IMR-90 (cell line): ENCODE measurements around the gene DAB2. TPM values are rescaled to one million over a fixed set of nuclear protein-coding genes. Genes with fewer than 3 reads are reported as not detected.

Experiments used
- ATAC-seq: fragments of 200-7000 bp; cut with Tn5 transposase; 2 replicates; pipeline ENCODE4 v1.9.1; 2020; ENCODE audit warnings: low read depth, mild to moderate bottlenecking, moderate library complexity
- BruUV-seq: library from RNA; stranded (reverse); fragments of 400-500 nt; replicated peaks from 2 replicates; lab custom pipeline; 2021; lab: Mats Ljungman, UMichigan
- CTCF ChIA-PET: fragments of 300-600 bp; formaldehyde crosslinking; extraction: SDS; loops from one replicate; lab custom pipeline; 2021; ENCODE audit warnings: antibody characterized with exemption; lab: Yijun Ruan, JAX
- POLR2A ChIA-PET: fragments of 300-600 bp; sonication (Branson Sonifier 250); formaldehyde crosslinking; loops from one replicate; lab custom pipeline; 2022; ENCODE audit warnings: antibody characterized with exemption; ENCODE audit not compliant: unreplicated experiment; lab: Charles Lee
- DNase-seq: peaks from one replicate; pipeline ENCODE4 v3.0.0; 2013
- H2AFZ ChIP-seq: replicated peaks from 2 replicates; pipeline ENCODE3; 2013; ENCODE audit warnings: low read length, mild to moderate bottlenecking; ENCODE audit not compliant: poor library complexity
- H2AK5ac ChIP-seq: 2 replicates; pipeline ENCODE4 v1.6.1; 2013; ENCODE audit warnings: low read depth, low read length, inconsistent platforms
- H2AK9ac ChIP-seq: replicated peaks from 2 replicates; pipeline ENCODE3; 2013; ENCODE audit warnings: mild to moderate bottlenecking, low read depth, low read length, moderate library complexity; ENCODE audit not compliant: poor library complexity
- H2BK120ac ChIP-seq: 2 replicates; pipeline ENCODE4 v1.6.1; 2013; ENCODE audit warnings: low read depth, low read length, inconsistent platforms
- H2BK15ac ChIP-seq: 3 replicates; pipeline ENCODE4 v1.6.1; 2013; ENCODE audit warnings: low read depth, low read length, inconsistent platforms
- H2BK20ac ChIP-seq: 2 replicates; pipeline ENCODE4 v1.6.1; 2013; ENCODE audit warnings: low read depth, mild to moderate bottlenecking, inconsistent platforms, low read length, moderate library complexity
- H2BK5ac ChIP-seq: 2 replicates; pipeline ENCODE4 v1.6.1; 2013; ENCODE audit warnings: mild to moderate bottlenecking, low read depth, low read length, inconsistent platforms; ENCODE audit not compliant: poor library complexity, severe bottlenecking
- H3K14ac ChIP-seq: replicated peaks from 2 replicates; pipeline ENCODE4 v1.6.1; 2013; ENCODE audit warnings: low read depth, low read length, inconsistent platforms
- H3K18ac ChIP-seq: 2 replicates; pipeline ENCODE4 v1.6.1; 2013; ENCODE audit warnings: low read depth, low read length, control low read depth
- H3K23ac ChIP-seq: 2 replicates; pipeline ENCODE4 v1.6.1; 2013; ENCODE audit warnings: low read depth, low read length, inconsistent platforms
- H3K27ac ChIP-seq: 2 replicates; pipeline ENCODE4 v1.5.1; 2013; ENCODE audit warnings: mild to moderate bottlenecking, control low read depth, low read length; ENCODE audit not compliant: insufficient read depth
- H3K27me3 ChIP-seq: 2 replicates; pipeline ENCODE4 v1.6.1; 2013; ENCODE audit warnings: low read length; ENCODE audit not compliant: control insufficient read depth, insufficient read depth
- H3K36me3 ChIP-seq: 2 replicates; pipeline ENCODE4 v1.6.1; 2013; ENCODE audit warnings: low read length, mixed read lengths; ENCODE audit not compliant: control insufficient read depth, insufficient read depth
- H3K4ac ChIP-seq: 2 replicates; pipeline ENCODE4 v1.6.1; 2013; ENCODE audit warnings: low read depth, low read length, inconsistent platforms
- H3K4me1 ChIP-seq: 2 replicates; pipeline ENCODE4 v1.6.1; 2013; ENCODE audit warnings: low read length, mixed read lengths; ENCODE audit not compliant: control insufficient read depth, insufficient read depth
- H3K4me2 ChIP-seq: 2 replicates; pipeline ENCODE4 v1.6.1; 2013; ENCODE audit warnings: low read depth, mild to moderate bottlenecking, control low read depth, low read length, moderate library complexity
- H3K4me3 ChIP-seq: 2 replicates; pipeline ENCODE4 v1.5.1; 2013; ENCODE audit warnings: low read depth, mild to moderate bottlenecking, control low read depth, low read length, moderate library complexity; ENCODE audit not compliant: insufficient read depth
- H3K56ac ChIP-seq: 2 replicates; pipeline ENCODE4 v1.6.1; 2013; ENCODE audit warnings: low read length, inconsistent platforms; ENCODE audit not compliant: insufficient read depth; ENCODE audit errors: extremely low read depth
- H3K79me1 ChIP-seq, 2 experiments: 2 replicates each; pipeline ENCODE4 v1.6.1; 2013; ENCODE audit warnings: low read length in 2 of 2, inconsistent platforms in 1 of 2, low read depth in 1 of 2
- H3K9ac ChIP-seq: 2 replicates; pipeline ENCODE4 v1.6.1; 2013; ENCODE audit warnings: low read depth, low read length, control low read depth
- H3K9me1 ChIP-seq: 2 replicates; pipeline ENCODE4 v1.6.1; 2013; ENCODE audit warnings: low read length, inconsistent platforms; ENCODE audit not compliant: insufficient read depth
- H3K9me3 ChIP-seq: 2 replicates; pipeline ENCODE4 v1.6.1; 2013; ENCODE audit warnings: low read length; ENCODE audit not compliant: control insufficient read depth, insufficient read depth
- H4K20me1 ChIP-seq: 2 replicates; pipeline ENCODE4 v1.6.1; 2013; ENCODE audit warnings: low read length, inconsistent platforms; ENCODE audit not compliant: insufficient read depth
- H4K5ac ChIP-seq: 2 replicates; pipeline ENCODE4 v1.6.1; 2013; ENCODE audit warnings: mild to moderate bottlenecking, low read depth, low read length, control low read depth
- H4K8ac ChIP-seq, 2 experiments: 2 replicates each; pipeline ENCODE4 v1.6.1; 2013; ENCODE audit warnings: low read depth in 2 of 2, low read length in 2 of 2, control low read depth in 1 of 2, inconsistent platforms in 1 of 2
- H4K91ac ChIP-seq: 2 replicates; pipeline ENCODE4 v1.6.1; 2013; ENCODE audit warnings: low read depth, low read length, inconsistent platforms; ENCODE audit not compliant: insufficient read depth
- BHLHE40 ChIP-seq: fragments of 150-350 bp; IDR thresholded peaks from 2 replicates; pipeline ENCODE4 v1.6.1; 2016; ENCODE audit warnings: mild to moderate bottlenecking, low read depth, low read length
- CEBPB ChIP-seq: IDR thresholded peaks from 2 replicates; pipeline ENCODE4 v1.6.1; 2012; ENCODE audit warnings: low read depth, low read length, improper control_type of control experiment
- CHD1 ChIP-seq: IDR thresholded peaks from 2 replicates; pipeline ENCODE4 v1.6.1; 2012; ENCODE audit warnings: low read depth, low read length, improper control_type of control experiment
- FOS ChIP-seq: fragments of 150-350 bp; IDR thresholded peaks from 2 replicates; pipeline ENCODE4 v1.6.1; 2016; ENCODE audit warnings: low read depth, low read length
- MAFK ChIP-seq: IDR thresholded peaks from 2 replicates; pipeline ENCODE4 v1.6.1; 2012; ENCODE audit warnings: low read depth, low read length, improper control_type of control experiment
- NFE2L2 ChIP-seq: fragments of 150-350 bp; IDR thresholded peaks from 2 replicates; pipeline ENCODE4 v1.6.1; 2016; ENCODE audit warnings: low read depth, mild to moderate bottlenecking, low read length
- POLR2A ChIP-seq: IDR thresholded peaks from 2 replicates; pipeline ENCODE4 v1.6.1; 2012; ENCODE audit warnings: mild to moderate bottlenecking, low read depth, low read length
- RCOR1 ChIP-seq: IDR thresholded peaks from 2 replicates; pipeline ENCODE4 v1.6.1; 2012; ENCODE audit warnings: mild to moderate bottlenecking, low read length, improper control_type of control experiment; ENCODE audit not compliant: insufficient replicate concordance
- RFX5 ChIP-seq: IDR thresholded peaks from 2 replicates; pipeline ENCODE4 v1.8.0; 2012; ENCODE audit warnings: low read depth, mild to moderate bottlenecking, low read length, moderate library complexity
- WGBS, 2 experiments: methylation state at CpG; one replicate each; pipeline versions ENCODE4 v1.1.5 to v1.1.7; 2013; ENCODE audit warnings: missing lambda C conversion rate in 2 of 2; ENCODE audit not compliant: insufficient read length in 1 of 2; ENCODE audit errors: extremely low coverage in 2 of 2; 5-methylcytosine and 5-hydroxymethylcytosine counted together
- dilution Hi-C: fragments of 300-500 bp; cut with HindIII; formaldehyde crosslinking; loops from one replicate; pipeline ENCODE4 v1.14.3; 2018; ENCODE audit warnings: low sequenced_read_pairs; ENCODE audit not compliant: unreplicated experiment
- in situ Hi-C: fragments of 300-500 bp; cut with MboI; formaldehyde crosslinking; loops from 3 replicates; pipeline ENCODE4 v1.14.3; 2019; ENCODE audit warnings: low sequenced_read_pairs, inconsistent platforms, mixed read lengths
- intact Hi-C: fragments of 100-400 bp; cut with micrococcal nuclease; formaldehyde crosslinking; loops from 2 replicates; pipeline ENCODE4 v1.10.0; 2022
- polyA plus RNA-seq, 3 experiments: library from polyadenylated mRNA; depleted of rRNA; stranded (reverse); fragments of >200 nt; gene quantifications; 2 replicates each; pipeline ENCODE4 v1.2.3, GENCODE V29; 2012; ENCODE audit warnings: low replicate concordance in 1 of 3
- total RNA-seq: library from RNA; depleted of rRNA; stranded (reverse); fragments of >200 nt; gene quantifications from 2 replicates; pipeline ENCODE4 v1.2.3, GENCODE V29; 2012
- TF ChIP-seq, protein P1 (sequence below): fragments of 150-350 bp; IDR thresholded peaks from 2 replicates; pipeline ENCODE4 v1.6.1; 2016; ENCODE audit warnings: low read depth, mild to moderate bottlenecking, low read length, moderate library complexity, borderline replicate concordance

DAB2 gene
- total and polyA plus RNA-seq, 2 of the 4 experiments (the other 2 are of a cell fraction): 50.0 to 101 TPM

DNA sequence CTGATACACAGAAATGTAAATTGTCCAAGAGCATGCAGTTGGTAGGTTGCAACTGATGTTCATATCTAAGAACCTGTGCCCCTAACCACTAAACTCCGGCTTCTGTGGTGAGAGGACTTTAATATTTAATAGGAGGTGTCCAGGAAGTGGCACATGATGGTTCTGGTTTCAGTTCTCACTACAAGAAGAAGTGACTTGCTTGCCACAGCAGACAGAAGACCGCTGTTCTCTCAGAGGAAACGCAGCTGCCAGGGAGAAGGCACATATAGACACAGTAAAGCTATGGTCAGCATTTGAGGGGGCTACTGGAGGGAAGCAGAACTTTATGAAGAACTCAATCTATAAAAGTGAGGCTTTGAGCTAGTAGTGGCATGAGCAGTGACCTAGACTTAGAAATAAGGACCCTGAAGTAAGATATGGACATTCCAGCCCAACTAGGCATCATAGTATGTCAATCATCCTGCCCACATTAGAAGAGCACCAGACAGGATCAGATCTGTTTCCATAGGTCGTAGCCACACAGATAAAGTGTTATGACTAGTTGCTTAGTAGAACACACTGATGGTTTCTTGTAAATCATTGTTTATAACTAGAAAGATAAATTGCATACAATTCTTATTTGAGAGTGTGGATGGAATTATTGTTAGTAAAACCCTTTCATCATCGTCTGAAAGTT lies 36.4 kb upstream of the DAB2 start:
- Histone ChIP-seq H4K5ac (no peak overlapping the region; the same call in 1 of the 2 replicates), H4K91ac (0 out of 2 replicates have a peak overlapping the region, but pooled peaks have one; percentile 3), H2BK20ac (no peak overlapping the region), H3K4ac (no peak overlapping the region), H3K9ac (no peak overlapping the region), H2BK15ac (peak overlapping the region; percentile 11; the same call in 1 of the 3 replicates), H3K14ac (no peak overlapping the region; the same call in 1 of the 2 replicates), H3K36me3 (no peaks in the 10 kb centered on the region), H3K18ac (peak overlapping the region; percentile 50), H2BK5ac (no peak overlapping the region), H3K27me3 (no peaks in the 10 kb centered on the region), H3K56ac (no peak overlapping the region), H3K79me1 (no peaks in the 10 kb centered on the region), H2AK5ac (no peak overlapping the region), H4K8ac (no peak overlapping the region), H3K23ac (no peak overlapping the region), H4K20me1 (no peaks in the 10 kb centered on the region), H3K4me2 (no peak overlapping the region), H2AK9ac (no peak overlapping the region), H3K4me1 (peaks cover 7% of the 10 kb centered on the region), H2AFZ (no peak overlapping the region), H3K9me3 (no peaks in the 10 kb centered on the region), H3K27ac (no peak overlapping the region), H3K9me1 (0 out of 2 replicates have a peak, but pooled peaks cover 2% of the 10 kb centered on the region), H2BK120ac (no peak overlapping the region), H3K4me3 (no peak overlapping the region)
- ChIA-PET POLR2A (no interaction called here), CTCF (interaction anchor here (1.1 kb wide), 1 partner anchor 66 kb away, joined by 3 read pairs; no protein-coding TSS in a partner anchor)
- in situ Hi-C loops (no loop called here), dilution Hi-C loops (no loop called here), intact Hi-C loops (no loop called here)
- WGBS, 2 experiments: 100% methylated on average over 1 of the region's 5 CpGs; no CpG with 5 or more reads in 1 of the 2 experiments
- no peak for TF ChIP-seq NFE2L2
- TF ChIP-seq FOS: no peak
- TF ChIP-seq, protein P1, sequence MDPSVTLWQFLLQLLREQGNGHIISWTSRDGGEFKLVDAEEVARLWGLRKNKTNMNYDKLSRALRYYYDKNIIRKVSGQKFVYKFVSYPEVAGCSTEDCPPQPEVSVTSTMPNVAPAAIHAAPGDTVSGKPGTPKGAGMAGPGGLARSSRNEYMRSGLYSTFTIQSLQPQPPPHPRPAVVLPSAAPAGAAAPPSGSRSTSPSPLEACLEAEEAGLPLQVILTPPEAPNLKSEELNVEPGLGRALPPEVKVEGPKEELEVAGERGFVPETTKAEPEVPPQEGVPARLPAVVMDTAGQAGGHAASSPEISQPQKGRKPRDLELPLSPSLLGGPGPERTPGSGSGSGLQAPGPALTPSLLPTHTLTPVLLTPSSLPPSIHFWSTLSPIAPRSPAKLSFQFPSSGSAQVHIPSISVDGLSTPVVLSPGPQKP: no peak
- no peak for TF ChIP-seq POLR2A
- TF ChIP-seq CHD1: no peak
- no peak for TF ChIP-seq RFX5
- no peak for TF ChIP-seq MAFK
- TF ChIP-seq RCOR1: no peak
- TF ChIP-seq BHLHE40: no peak
- no peak for TF ChIP-seq CEBPB
- BruUV-seq: no TSS peak
- no peak for DNase-seq
- no peak for ATAC-seq
